ENCODE results near the gene ERBB4. TPM values are rescaled to one million over a fixed set of nuclear protein-coding genes. Genes with fewer than 3 reads are reported as not detected.
A peak's percentile ranks its signal among the peaks of the same experiment; 100 is the strongest.

Gene ERBB4
- total RNA-seq, 1 donor from 2014 or later, result 9.2 TPM

GRCh38 chr2:212328136-212328535, 210.5 kb downstream of the ERBB4 start:
- H3K27ac Mint-ChIP-seq, result no peak overlapping the region

GRCh38 chr2:212327171-212327809, 211.3 kb downstream of the ERBB4 start:
- Mint-ChIP-seq H3K4me1 (peaks cover 10% of the 10 kb centered on the region), H3K27ac (no peak overlapping the region), H3K9me3 (peaks cover 6% of the 10 kb centered on the region), H3K4me3 (no peak overlapping the region), H3K36me3 (no peaks in the 10 kb centered on the region), H3K27me3 (ENCODE audit: low read depth) (no peaks in the 10 kb centered on the region)
- DNase-seq (ENCODE audit: low spot score in 2 of 2, unreplicated experiment in 2 of 2), result no peak
- no peak for TF ChIP-seq CTCF (IDR thresholded peaks at IDR 0.05; ENCODE audit: unreplicated experiment)

More at GRCh38 chr2:212328136-212328535, 210.5 kb downstream of the ERBB4 start:
- Mint-ChIP-seq H3K27me3 (ENCODE audit: low read depth) (no peaks in the 10 kb centered on the region), H3K4me3 (no peak overlapping the region), H3K9me3 (peaks cover 6% of the 10 kb centered on the region), H3K36me3 (no peaks in the 10 kb centered on the region), H3K4me1 (peaks cover 10% of the 10 kb centered on the region)
- no peak for DNase-seq (ENCODE audit: low spot score in 2 of 2, unreplicated experiment in 2 of 2)
- no peak for TF ChIP-seq CTCF (IDR thresholded peaks at IDR 0.05; ENCODE audit: unreplicated experiment)

GRCh38 chr2:212318636-212319035, 220.0 kb downstream of the ERBB4 start:
- Mint-ChIP-seq H3K27ac (no peak overlapping the region), H3K9me3 (no peaks in the 10 kb centered on the region), H3K4me3 (no peak overlapping the region), H3K4me1 (peaks cover 15% of the 10 kb centered on the region), H3K27me3 (ENCODE audit: low read depth) (no peaks in the 10 kb centered on the region), H3K36me3 (no peaks in the 10 kb centered on the region)
- TF ChIP-seq CTCF (IDR thresholded peaks at IDR 0.05; ENCODE audit: unreplicated experiment), result no peak
- DNase-seq (ENCODE audit: low spot score in 2 of 2, unreplicated experiment in 2 of 2), result no peak

- no peak for TF ChIP-seq CTCF (IDR thresholded peaks at IDR 0.05; ENCODE audit: unreplicated experiment)
- H3K9me3 Mint-ChIP-seq, result no peaks in the 10 kb centered on the region
Measured at GRCh38 chr2:212314680-212315079, 223.9 kb downstream of the ERBB4 start.

GRCh38 chr2:212311807-212312404, 226.7 kb downstream of the ERBB4 start:
- H3K36me3 Mint-ChIP-seq, result no peaks in the 10 kb centered on the region
- TF ChIP-seq CTCF (IDR thresholded peaks at IDR 0.05; ENCODE audit: unreplicated experiment), result no peak
- no peak for DNase-seq (ENCODE audit: low spot score in 2 of 2, unreplicated experiment in 2 of 2)
- H3K27ac Mint-ChIP-seq, result peak overlapping the region; percentile 37
- H3K4me3 Mint-ChIP-seq, result no peak overlapping the region
- H3K4me1 Mint-ChIP-seq, result peaks cover 22% of the 10 kb centered on the region
- H3K9me3 Mint-ChIP-seq, result no peaks in the 10 kb centered on the region
- no peaks in the 10 kb centered on the region for H3K27me3 Mint-ChIP-seq (ENCODE audit: low read depth)

More at GRCh38 chr2:212314680-212315079, 223.9 kb downstream of the ERBB4 start:
- H3K4me1 Mint-ChIP-seq, result peaks cover 26% of the 10 kb centered on the region
- no peak overlapping the region for H3K4me3 Mint-ChIP-seq
- H3K27me3 Mint-ChIP-seq (ENCODE audit: low read depth), result no peaks in the 10 kb centered on the region
- no peaks in the 10 kb centered on the region for H3K36me3 Mint-ChIP-seq
- no peak overlapping the region for H3K27ac Mint-ChIP-seq
- no peak for DNase-seq (ENCODE audit: low spot score in 2 of 2, unreplicated experiment in 2 of 2)
